Peyer's patch (tissue), 4 donors: ENCODE results near the gene NPTXR. TPM values are rescaled to one million over a fixed set of nuclear protein-coding genes. Genes with fewer than 3 reads are reported as not detected.
A peak's percentile ranks its signal among the peaks of the same experiment; 100 is the strongest.
"Not testable (repeated sequence)": the region's sequence is repeated elsewhere in the genome, so short reads cannot be mapped to it uniquely, and the experiment has no call there.

Experiments used
- DNase-seq, 3 donors: peaks; one replicate each; pipeline ENCODE4 v3.0.0-alpha.2; 2017 to 2019
- H3K27ac ChIP-seq, 4 donors: fragments of 200-600 bp; sonication (generic); one replicate each; pipeline ENCODE4 v1.5.1; 2016 to 2019
- H3K27me3 ChIP-seq, 2 donors: fragments of 200-600 bp; sonication (generic); one replicate each; pipeline ENCODE4 v1.5.1; 2019
- H3K36me3 ChIP-seq, 3 donors: fragments of 200-600 bp; sonication (generic); one replicate each; pipeline ENCODE4 v1.5.1; 2016 to 2019
- H3K4me1 ChIP-seq, 4 donors: fragments of 200-600 bp; sonication (generic); one replicate each; pipeline ENCODE4 v1.5.1; 2016 to 2019
- H3K4me3 ChIP-seq, 4 donors: fragments of 200-600 bp; sonication (generic); 1 replicate in 3 of 4; 2 replicates in 1 of 4; pipeline ENCODE4 v1.5.1; 2016 to 2019; ENCODE audit warnings: mild to moderate bottlenecking in 1 of 4
- H3K9me3 ChIP-seq, 4 donors: fragments of 200-600 bp; sonication (generic); one replicate each; pipeline ENCODE4 v1.5.1; 2016 to 2019; ENCODE audit warnings: mild to moderate bottlenecking in 1 of 4
- CTCF ChIP-seq, 6 experiments: fragments of 450-650 bp in 4 of 6; fragments of 200-600 bp in 2 of 6; sonication (generic) in 1 of 6; IDR thresholded peaks; one replicate each; pipeline ENCODE4 v1.5.1; 2017 to 2019; ENCODE audit warnings: antibody characterized with exemption in 6 of 6, mild to moderate bottlenecking in 3 of 6, moderate library complexity in 1 of 6
- POLR2A ChIP-seq, 2 donors: fragments of 450-650 bp; IDR thresholded peaks; one replicate each; pipeline ENCODE4 v1.5.1; 2017; ENCODE audit warnings: antibody characterized with exemption in 2 of 2, mild to moderate bottlenecking in 2 of 2, moderate library complexity in 2 of 2
- total RNA-seq, 4 donors: library from RNA; depleted of rRNA; stranded (reverse); fragments of >200 nt; gene quantifications; one replicate each; pipeline ENCODE4 v1.1.0, GENCODE V29; 2016

The NPTXR gene
- total RNA-seq, 4 donors from 2014 or later, result 0.53 to 2.8 (median 1.1) TPM

- H3K9me3 ChIP-seq, result no peaks in the 10 kb centered on the region
- DNase-seq, result peak in 1 of 3 donors; percentile 16
- H3K36me3 ChIP-seq, result no peaks in the 10 kb centered on the region
- H3K27ac ChIP-seq, result no peak overlapping the region
- no peaks in the 10 kb centered on the region for H3K4me1 ChIP-seq
- TF ChIP-seq CTCF (IDR thresholded peaks at IDR 0.05) (no peak), POLR2A (IDR thresholded peaks at IDR 0.05) (no peak)
- H3K4me3 ChIP-seq, result no peak overlapping the region
- no peaks in the 10 kb centered on the region for H3K27me3 ChIP-seq
Measured at GRCh38 chr22:38819387-38819940, 24.4 kb downstream of the NPTXR start.

- Histone ChIP-seq H3K9me3 (no peaks in the 10 kb centered on the region), H3K4me1 (no peaks in the 10 kb centered on the region), H3K36me3 (no peaks in the 10 kb centered on the region), H3K27me3 (no peaks in the 10 kb centered on the region), H3K27ac (no peak overlapping the region), H3K4me3 (no peak overlapping the region)
- TF ChIP-seq CTCF (IDR thresholded peaks at IDR 0.05) (no peak), POLR2A (IDR thresholded peaks at IDR 0.05) (no peak)
- no peak for DNase-seq
Measured at GRCh38 chr22:38817196-38817595, 26.6 kb downstream of the NPTXR start.

- Histone ChIP-seq H3K27ac (no peak overlapping the region), H3K4me1 (no peaks in the 10 kb centered on the region), H3K4me3 (no peak overlapping the region), H3K36me3 (no peaks in the 10 kb centered on the region), H3K27me3 (no peaks in the 10 kb centered on the region), H3K9me3 (no peaks in the 10 kb centered on the region)
- DNase-seq, result no peak
- no peak for TF ChIP-seq POLR2A (IDR thresholded peaks at IDR 0.05)
- no peak for TF ChIP-seq CTCF (IDR thresholded peaks at IDR 0.05)
Measured at GRCh38 chr22:38815842-38816241, 28.0 kb downstream of the NPTXR start.

GRCh38 chr22:38811241-38811640, 32.6 kb downstream of the NPTXR start:
- H3K27me3 ChIP-seq, result no peaks in the 10 kb centered on the region
- no peaks in the 10 kb centered on the region for H3K4me1 ChIP-seq
- no peak for TF ChIP-seq CTCF (IDR thresholded peaks at IDR 0.05)
- no peak for TF ChIP-seq POLR2A (IDR thresholded peaks at IDR 0.05)
- no peaks in the 10 kb centered on the region for H3K9me3 ChIP-seq
- no peaks in the 10 kb centered on the region for H3K36me3 ChIP-seq
- DNase-seq, result no peak
- H3K4me3 ChIP-seq, result no peak overlapping the region
- no peak overlapping the region for H3K27ac ChIP-seq

- not testable (repeated sequence) for H3K36me3 ChIP-seq, H3K9me3 ChIP-seq, H3K27ac ChIP-seq, H3K27me3 ChIP-seq, H3K4me3 ChIP-seq, DNase-seq, H3K4me1 ChIP-seq
Measured at GRCh38 chr22:38805041-38805593, 38.7 kb downstream of the NPTXR start.

- Histone ChIP-seq H3K4me3 (no peak overlapping the region), H3K9me3 (peaks cover 0 to 3% (median 0%) of the 10 kb centered on the region in 4 donors), H3K27ac (no peak overlapping the region), H3K36me3 (no peaks in the 10 kb centered on the region), H3K4me1 (no peaks in the 10 kb centered on the region), H3K27me3 (no peaks in the 10 kb centered on the region)
- DNase-seq, result peak in 1 of 3 donors; percentile 52
- TF ChIP-seq CTCF (IDR thresholded peaks at IDR 0.05) (no peak), POLR2A (IDR thresholded peaks at IDR 0.05) (no peak)
Measured at GRCh38 chr22:38802671-38803121, 41.1 kb downstream of the NPTXR start.
